COLO668 (cell line): ENCODE measurements around the gene H1-8.

Experiments used
- DNase-seq: peaks from one replicate; lab custom pipeline; 2025; ENCODE audit not compliant: unreplicated experiment; lab: John Stamatoyannopoulos, UW

The H1-8 gene

GRCh38 chr3:129571605-129572547, 28.9 kb downstream of the H1-8 start:
- DNase-seq: no peak

- DNase-seq: no peak
Measured at GRCh38 chr3:129572603-129573002, 29.6 kb downstream of the H1-8 start.

GRCh38 chr3:129573493-129573892, 30.5 kb downstream of the H1-8 start:
- no peak for DNase-seq

- DNase-seq: no peak
Measured at GRCh38 chr3:129574206-129574605, 31.2 kb downstream of the H1-8 start.

- DNase-seq: peak; percentile 5
Measured at GRCh38 chr3:129575233-129575996, 32.4 kb downstream of the H1-8 start.

GRCh38 chr3:129575997-129576384, 33.0 kb downstream of the H1-8 start:
- DNase-seq: peak; percentile 48

- DNase-seq: peak; percentile 78
Measured at GRCh38 chr3:129576514-129577352, 33.8 kb downstream of the H1-8 start.

GRCh38 chr3:129577366-129577765, 34.4 kb downstream of the H1-8 start:
- DNase-seq: peak; percentile 55

GRCh38 chr3:129577925-129578786, 35.2 kb downstream of the H1-8 start:
- DNase-seq: no peak

- DNase-seq: no peak
Measured at GRCh38 chr3:129579991-129580390, 37.0 kb downstream of the H1-8 start.

GRCh38 chr3:129581623-129582022, 38.6 kb downstream of the H1-8 start:
- no peak for DNase-seq

GRCh38 chr3:129582799-129583198, 39.8 kb downstream of the H1-8 start:
- no peak for DNase-seq

- DNase-seq: no peak
Measured at GRCh38 chr3:129583289-129583688, 40.3 kb downstream of the H1-8 start.

GRCh38 chr3:129584631-129585030, 41.7 kb downstream of the H1-8 start:
- DNase-seq: no peak

GRCh38 chr3:129585949-129586657, 43.1 kb downstream of the H1-8 start:
- no peak for DNase-seq

- DNase-seq: no peak
Measured at GRCh38 chr3:129586746-129587430, 43.9 kb downstream of the H1-8 start.

- DNase-seq: no peak
Measured at GRCh38 chr3:129587566-129588210, 44.7 kb downstream of the H1-8 start.

- DNase-seq: no peak
Measured at GRCh38 chr3:129590215-129590614, 47.2 kb downstream of the H1-8 start.

- DNase-seq: no peak
Measured at GRCh38 chr3:129591932-129592331, 49.0 kb downstream of the H1-8 start.
